GM23248 (cell line): ENCODE data around the gene SLAMF1. TPM values are rescaled to one million over a fixed set of nuclear protein-coding genes. Genes with fewer than 3 reads are reported as not detected.
"Not testable (repeated sequence)": the region's sequence is repeated elsewhere in the genome, so short reads cannot be mapped to it uniquely, and the experiment has no call there.

Source experiments
- DNase-seq: peaks from one replicate; pipeline ENCODE4 v3.0.0-alpha.2; 2015
- H2AFZ ChIP-seq: fragments of 200-600 bp; sonication (generic); 2 replicates; pipeline ENCODE4 v1.6.1; 2016; ENCODE audit warnings: antibody characterized with exemption
- H3F3A ChIP-seq: fragments of 200-600 bp; sonication (generic); 2 replicates; pipeline ENCODE4 v1.6.1; 2016; ENCODE audit warnings: mild to moderate bottlenecking, antibody characterized with exemption, mixed run types; ENCODE audit not compliant: insufficient read depth
- H3K27ac ChIP-seq: fragments of 200-600 bp; sonication (generic); 2 replicates; pipeline ENCODE4 v1.5.1; 2016; ENCODE audit warnings: mild to moderate bottlenecking
- H3K27me3 ChIP-seq: fragments of 200-600 bp; sonication (generic); replicated peaks from 2 replicates; pipeline ENCODE4 v1.6.1; 2016; ENCODE audit warnings: mild to moderate bottlenecking; ENCODE audit not compliant: insufficient read depth
- H3K36me3 ChIP-seq: fragments of 200-600 bp; sonication (generic); 2 replicates; pipeline ENCODE4 v1.6.1; 2016; ENCODE audit warnings: low read depth, mild to moderate bottlenecking
- H3K4me1 ChIP-seq: fragments of 200-600 bp; sonication (generic); 2 replicates; pipeline ENCODE4 v1.6.1; 2016; ENCODE audit warnings: mild to moderate bottlenecking; ENCODE audit not compliant: insufficient read depth
- H3K4me2 ChIP-seq: fragments of 200-600 bp; sonication (generic); one replicate; pipeline ENCODE4 v1.6.1; 2016; ENCODE audit warnings: mild to moderate bottlenecking; ENCODE audit not compliant: unreplicated experiment
- H3K4me3 ChIP-seq: fragments of 200-600 bp; sonication (generic); 2 replicates; pipeline ENCODE4 v1.5.1; 2016; ENCODE audit warnings: mild to moderate bottlenecking
- H3K79me2 ChIP-seq: fragments of 200-600 bp; sonication (generic); 2 replicates; pipeline ENCODE4 v1.6.1; 2016; ENCODE audit warnings: mild to moderate bottlenecking; ENCODE audit not compliant: insufficient read depth
- H3K9ac ChIP-seq: fragments of 200-600 bp; sonication (generic); 2 replicates; pipeline ENCODE4 v1.6.1; 2016; ENCODE audit warnings: mild to moderate bottlenecking
- H3K9me2 ChIP-seq: fragments of 200-600 bp; sonication (generic); 2 replicates; pipeline ENCODE4 v1.6.1; 2016; ENCODE audit warnings: mixed run types, mild to moderate bottlenecking, moderate library complexity; ENCODE audit not compliant: insufficient read depth
- H3K9me3 ChIP-seq: fragments of 200-600 bp; sonication (generic); one replicate; pipeline ENCODE4 v1.6.1; 2017; ENCODE audit warnings: low read depth
- H4K20me1 ChIP-seq: fragments of 200-600 bp; sonication (generic); 2 replicates; pipeline ENCODE4 v1.6.0; 2016; ENCODE audit not compliant: insufficient read depth
- EZH2 ChIP-seq: fragments of 200-600 bp; sonication (generic); IDR thresholded peaks from 2 replicates; pipeline ENCODE4 v1.6.1; 2018; ENCODE audit warnings: antibody characterized with exemption, mild to moderate bottlenecking; ENCODE audit not compliant: insufficient read depth, poor library complexity, severe bottlenecking
- EZH2phosphoT487 ChIP-seq: fragments of 200-600 bp; sonication (generic); IDR thresholded peaks from 2 replicates; pipeline ENCODE4 v1.6.1; 2018; ENCODE audit warnings: antibody characterized with exemption, moderate library complexity, mild to moderate bottlenecking, low read depth; ENCODE audit not compliant: insufficient read depth
- WGBS, 2 experiments: methylation state at CpG; one replicate each; pipeline ENCODE4 v1.1.6; 2015 to 2017; ENCODE audit warnings: low lambda C conversion rate in 2 of 2, low coverage in 1 of 2; ENCODE audit errors: missing lambda C conversion rate in 2 of 2; 5-methylcytosine and 5-hydroxymethylcytosine counted together
- in situ Hi-C: fragments of 300-500 bp; cut with MboI; formaldehyde crosslinking; loops from 2 replicates; pipeline ENCODE4 v1.15.0; 2020
- polyA plus RNA-seq: library from polyadenylated mRNA; unstranded; fragments of >200 nt; fragmentation: Nextera tagmentation; extraction: Ambion mirVana; gene quantifications from 2 replicates; pipeline ENCODE4 v1.2.1, GENCODE V29; 2016
- total RNA-seq: library from RNA; depleted of rRNA; stranded (reverse); fragments of >200 nt; shearing (Covaris generic); gene quantifications from 2 replicates; pipeline ENCODE4 v1.2.3, GENCODE V29; 2014

The SLAMF1 gene
- total and polyA plus RNA-seq, 2 experiments from 2014 or later: not detected

DNA sequence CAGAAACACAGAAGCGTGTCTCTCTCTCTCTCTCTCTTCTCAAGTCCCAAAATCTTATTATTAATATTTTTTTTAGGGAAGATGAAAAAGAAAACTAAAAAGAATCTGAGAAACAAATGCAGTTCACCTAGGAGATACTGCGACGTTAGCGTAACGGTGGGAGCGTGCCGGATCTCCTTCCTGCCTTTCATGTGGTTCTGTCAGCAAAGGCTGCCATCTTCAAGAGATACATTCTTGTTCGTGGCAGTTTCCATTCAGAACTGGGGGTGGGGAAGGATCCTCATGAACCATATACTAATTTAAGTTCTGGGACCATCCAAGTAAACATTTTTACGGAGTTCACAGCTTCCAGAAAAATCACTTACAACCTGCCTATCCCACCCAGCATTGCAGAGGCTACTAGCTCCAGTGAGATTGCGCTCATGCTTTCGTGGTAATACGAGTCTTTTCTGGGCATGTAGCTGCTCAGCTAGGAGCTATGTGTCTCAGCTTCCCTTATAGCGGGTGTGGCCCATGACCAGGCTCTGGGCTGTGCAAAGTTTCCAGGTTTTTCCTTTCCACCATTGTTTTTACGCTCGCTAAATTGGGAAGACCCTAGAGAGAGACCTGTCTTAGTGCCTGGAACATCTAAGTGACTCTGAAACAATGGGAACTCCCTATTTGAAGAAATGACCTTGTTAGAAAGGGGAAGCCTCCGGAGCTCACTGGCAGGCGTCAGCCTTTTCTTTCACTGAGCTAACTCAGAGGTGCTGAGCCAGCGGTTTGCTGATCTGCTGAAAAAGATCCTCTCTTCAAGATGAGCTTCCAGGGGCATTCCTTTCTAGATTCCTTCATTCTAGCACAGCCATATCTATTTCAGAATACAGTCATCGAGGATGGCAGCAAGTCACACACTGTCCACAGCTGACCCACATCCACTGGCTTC lies 17.3 kb downstream of the SLAMF1 start:
- Histone ChIP-seq H3K27me3 (no peaks in the 10 kb centered on the region), H2AFZ (no peak overlapping the region), H3K4me3 (no peak overlapping the region), H3K27ac (no peak overlapping the region), H3K9me2 (no peaks in the 10 kb centered on the region), H4K20me1 (no peaks in the 10 kb centered on the region), H3K9me3 (no peaks in the 10 kb centered on the region), H3K4me1 (no peaks in the 10 kb centered on the region), H3K4me2 (no peak overlapping the region), H3K36me3 (no peaks in the 10 kb centered on the region), H3K79me2 (no peaks in the 10 kb centered on the region), H3F3A (no peaks in the 10 kb centered on the region), H3K9ac (no peak overlapping the region)
- DNase-seq: no peak
- 36 to 37% methylated on average over 19 of the region's 19 CpGs for WGBS, 2 experiments
- TF ChIP-seq EZH2phosphoT487 (no peak), EZH2 (no peak)
- in situ Hi-C loops: no loop called here

DNA sequence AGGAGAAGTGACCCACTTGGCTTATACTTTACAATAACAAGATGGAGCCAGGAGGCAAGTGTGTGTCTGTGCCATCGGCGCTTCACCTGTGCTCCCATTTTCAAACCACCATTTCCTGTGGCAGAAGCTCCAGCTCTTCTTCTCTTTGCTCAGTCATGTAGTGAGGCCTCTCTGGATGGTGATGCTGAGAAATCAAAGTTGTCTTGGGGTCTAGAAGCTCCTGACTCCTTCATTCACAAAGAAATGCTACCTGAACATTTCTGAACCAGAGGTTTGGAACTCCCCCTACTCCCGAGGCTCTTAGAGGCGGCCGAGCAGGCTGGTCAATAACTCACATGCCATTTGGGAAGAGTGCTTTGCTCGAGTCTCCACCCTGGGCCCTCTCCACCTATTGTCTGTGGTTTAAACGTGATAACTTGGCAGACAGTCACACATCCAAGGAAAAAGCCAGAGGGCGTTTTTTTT lies 18.0 kb downstream of the SLAMF1 start:
- Histone ChIP-seq H3K27me3 (no peaks in the 10 kb centered on the region), H3K9ac (no peak overlapping the region), H3K4me3 (no peak overlapping the region), H3K36me3 (no peaks in the 10 kb centered on the region), H3K27ac (no peak overlapping the region), H4K20me1 (no peaks in the 10 kb centered on the region), H3K79me2 (no peaks in the 10 kb centered on the region), H3K4me1 (no peaks in the 10 kb centered on the region), H3K4me2 (no peak overlapping the region), H3F3A (no peaks in the 10 kb centered on the region), H3K9me2 (no peaks in the 10 kb centered on the region), H2AFZ (no peak overlapping the region), H3K9me3 (no peaks in the 10 kb centered on the region)
- no peak for TF ChIP-seq EZH2
- no peak for TF ChIP-seq EZH2phosphoT487
- WGBS, 2 experiments: 17 to 27% methylated on average over 8 of the region's 8 CpGs
- DNase-seq: no peak
- in situ Hi-C loops: no loop called here

DNA sequence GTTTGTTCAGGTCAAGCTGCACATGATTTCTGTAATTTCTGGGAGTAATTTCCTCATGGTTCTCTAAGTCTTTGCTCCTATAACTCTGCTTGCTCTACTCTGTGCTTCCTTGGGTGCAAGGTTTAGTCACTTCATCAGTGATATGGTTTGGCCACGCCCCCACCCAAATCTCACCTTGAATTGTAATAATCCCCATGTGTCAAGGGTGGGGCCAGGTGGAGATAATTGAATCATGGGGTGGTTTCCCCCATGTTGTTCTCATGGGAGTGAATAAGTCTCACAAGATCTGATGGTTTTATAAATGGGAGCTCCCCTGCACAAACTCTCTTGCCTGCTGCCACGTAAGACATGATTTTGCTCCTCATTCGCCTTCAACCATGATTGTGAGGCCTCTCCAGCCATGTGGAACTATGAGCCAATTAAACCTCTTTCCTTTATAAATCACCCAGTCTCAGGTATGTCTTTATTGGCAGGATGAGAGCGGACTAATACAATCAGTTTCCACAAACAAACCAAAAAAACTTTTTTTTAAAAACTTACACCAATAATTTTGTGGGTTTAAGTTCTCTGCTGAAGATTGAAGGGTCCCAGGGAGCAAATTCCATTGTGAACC lies 19.1 kb downstream of the SLAMF1 start:
- DNase-seq, H3K9me3 ChIP-seq, in situ Hi-C loops, H3K27me3 ChIP-seq, H3K27ac ChIP-seq, H3F3A ChIP-seq, H3K4me1 ChIP-seq, H2AFZ ChIP-seq, H4K20me1 ChIP-seq, H3K9me2 ChIP-seq, H3K4me3 ChIP-seq, H3K4me2 ChIP-seq, H3K79me2 ChIP-seq, H3K36me3 ChIP-seq, H3K9ac ChIP-seq: not testable (repeated sequence)
- 8 to 10% methylated on average over 4 of the region's 4 CpGs for WGBS, 2 experiments

DNA sequence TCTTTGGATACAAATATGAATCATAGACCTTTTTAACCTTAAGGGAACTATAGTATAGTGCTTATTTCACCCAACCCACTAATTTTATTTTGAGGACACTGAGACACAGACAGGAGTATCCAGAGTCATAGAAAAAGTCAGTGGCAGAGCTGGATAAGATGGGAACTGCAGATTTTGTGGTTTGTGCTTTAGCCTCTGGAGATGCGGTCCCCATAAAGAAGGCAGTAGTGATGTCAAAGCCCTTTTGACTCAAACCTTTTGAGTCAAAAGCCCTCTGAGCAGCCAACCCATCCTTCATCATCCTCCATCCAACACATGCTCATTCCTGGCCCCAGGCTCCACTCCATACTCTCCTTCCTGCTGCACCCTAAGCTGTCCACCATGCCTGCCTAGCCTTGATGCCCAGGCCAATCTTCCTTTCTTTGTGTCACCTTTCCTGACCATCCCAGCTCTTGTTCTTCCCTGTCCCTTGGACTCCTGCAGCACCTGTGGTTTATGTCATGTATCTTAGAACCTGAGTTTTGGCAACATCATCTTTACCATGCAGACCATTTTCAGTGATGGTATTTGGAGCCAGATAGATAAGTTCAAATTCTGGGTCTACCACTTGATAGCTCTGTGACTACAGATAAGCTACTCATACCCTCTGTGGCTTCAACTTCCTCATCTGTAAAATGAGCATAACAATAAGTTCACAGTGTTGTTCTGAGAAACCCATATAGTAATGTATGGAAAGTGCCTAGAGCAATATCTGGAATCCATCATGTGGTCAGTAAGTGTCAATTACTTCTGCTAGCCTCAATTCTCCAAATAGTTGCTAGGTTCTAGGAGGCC lies 20.1 kb downstream of the SLAMF1 start:
- 67 to 69% methylated on average over 1 of the region's 1 CpG for WGBS, 2 experiments
- H3K36me3 ChIP-seq: no peaks in the 10 kb centered on the region
- H3F3A ChIP-seq: no peaks in the 10 kb centered on the region
- H3K9ac ChIP-seq: no peak overlapping the region
- H3K4me2 ChIP-seq: no peak overlapping the region
- in situ Hi-C loops: no loop called here
- no peak for DNase-seq
- no peaks in the 10 kb centered on the region for H3K9me3 ChIP-seq
- no peak overlapping the region for H3K27ac ChIP-seq
- H4K20me1 ChIP-seq: no peaks in the 10 kb centered on the region
- H3K9me2 ChIP-seq: no peaks in the 10 kb centered on the region
- TF ChIP-seq EZH2phosphoT487 (no peak), EZH2 (no peak)
- no peak overlapping the region for H3K4me3 ChIP-seq
- H3K79me2 ChIP-seq: no peaks in the 10 kb centered on the region
- H3K4me1 ChIP-seq: no peaks in the 10 kb centered on the region
- no peak overlapping the region for H2AFZ ChIP-seq
- H3K27me3 ChIP-seq: no peaks in the 10 kb centered on the region
